ENCODE measurements around the gene HGS. TPM values are rescaled to one million over a fixed set of nuclear protein-coding genes. Genes with fewer than 3 reads are reported as not detected.
"Not testable (repeated sequence)": the region's sequence is repeated elsewhere in the genome, so short reads cannot be mapped to it uniquely, and the experiment has no call there.

Gene HGS
- total RNA-seq, 1 donor from 2014 or later: 109 TPM

DNA sequence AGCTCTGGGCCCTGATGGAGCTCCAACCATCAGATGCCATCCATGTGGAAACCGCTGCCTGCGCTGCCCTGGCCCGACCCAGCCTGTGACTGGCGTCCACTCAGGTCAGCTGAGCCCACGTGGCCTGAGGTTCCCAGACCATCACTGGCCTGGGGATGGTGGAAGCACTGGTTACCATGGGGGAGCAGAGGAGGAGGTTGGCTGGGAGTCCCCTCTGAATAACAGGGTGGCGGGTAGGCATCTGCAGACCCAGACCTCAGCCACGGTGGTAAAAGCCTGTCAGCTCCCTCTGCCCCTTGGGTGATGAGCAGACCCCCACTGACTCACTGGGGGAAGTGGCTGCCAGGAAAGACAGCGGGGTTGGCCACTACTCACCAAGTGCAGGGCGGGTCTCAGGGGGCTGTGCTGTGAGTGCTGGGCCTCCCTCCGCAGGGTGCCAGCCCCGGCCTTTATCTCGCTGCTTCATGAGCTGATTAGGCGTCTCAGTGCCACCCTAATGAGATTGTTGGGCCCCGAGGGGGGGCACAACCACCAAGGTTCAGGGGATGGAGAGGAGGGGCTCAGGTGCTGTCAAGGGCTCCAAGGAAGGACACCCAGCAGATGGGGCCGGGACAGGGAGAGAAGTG, 27.6 kb upstream of the HGS start, which contains the start of gene PDE6G:
Gene PDE6G, minus strand, starts transcription at position 425 of the 626 bp plus-strand sequence. CDS start 3,237 bp downstream, outside the sequence.
- no peak for DNase-seq (ENCODE audit: low spot score)

DNA sequence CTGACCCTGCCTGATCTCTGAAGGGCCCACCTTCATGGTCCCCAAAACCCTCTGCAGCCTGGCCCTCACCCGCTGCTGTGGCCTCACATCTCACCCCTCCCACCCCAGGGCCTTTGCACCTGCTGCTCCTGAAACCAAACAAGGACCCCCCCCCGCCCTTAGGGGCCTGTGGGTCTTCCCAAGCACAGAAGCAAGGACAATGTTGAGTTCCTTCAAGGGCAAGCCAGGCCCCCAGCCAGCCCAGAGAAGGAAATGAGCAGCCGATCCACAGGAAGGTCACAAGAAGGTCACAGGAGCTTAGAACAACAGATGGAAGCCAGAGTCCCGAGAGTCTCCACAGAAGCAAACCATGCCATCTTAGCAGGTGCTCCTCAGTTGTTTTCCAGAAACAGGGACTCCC, 27.0 kb upstream of the HGS start:
- DNase-seq (ENCODE audit: low spot score): no peak

DNA sequence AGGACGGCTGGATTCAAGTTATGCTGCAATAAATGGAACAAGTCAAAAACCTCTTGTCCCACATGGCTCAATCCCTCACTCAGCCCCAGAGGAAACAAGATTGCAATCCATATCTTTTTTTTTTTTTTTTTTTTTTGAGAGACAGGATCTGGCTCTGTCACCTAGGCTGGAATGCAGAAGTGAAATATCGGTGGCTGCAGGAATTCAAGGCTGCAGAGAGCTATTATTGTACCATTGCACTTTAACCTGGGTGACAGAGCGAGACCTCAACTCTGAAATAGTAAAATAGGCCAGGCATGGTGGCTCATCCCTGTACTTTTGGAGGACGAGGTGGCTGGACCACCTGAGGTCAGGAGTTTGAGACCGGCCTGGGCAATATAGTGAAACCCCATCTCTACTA, 24.8 kb upstream of the HGS start:
- DNase-seq (ENCODE audit: low spot score): no peak

DNA sequence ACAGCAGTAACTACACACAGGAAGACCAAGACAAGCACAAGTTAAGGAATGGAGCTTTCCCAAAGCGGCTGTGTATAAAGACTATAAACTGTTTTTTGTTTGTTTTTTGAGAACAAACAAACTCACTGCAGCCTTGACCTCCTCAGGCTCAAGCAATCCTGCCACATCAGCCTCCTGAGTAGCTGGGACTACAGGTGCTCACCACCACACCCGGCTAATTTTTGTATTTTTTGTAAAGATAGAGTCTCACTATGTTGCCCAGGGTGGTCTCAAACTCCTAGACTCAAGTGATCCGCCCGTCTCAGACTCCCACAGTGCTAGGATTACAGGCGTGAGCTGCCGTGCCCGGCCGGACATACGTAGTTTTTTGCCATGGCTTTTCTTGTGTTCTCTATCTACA, 23.4 kb upstream of the HGS start:
- DNase-seq (ENCODE audit: low spot score): no peak

DNA sequence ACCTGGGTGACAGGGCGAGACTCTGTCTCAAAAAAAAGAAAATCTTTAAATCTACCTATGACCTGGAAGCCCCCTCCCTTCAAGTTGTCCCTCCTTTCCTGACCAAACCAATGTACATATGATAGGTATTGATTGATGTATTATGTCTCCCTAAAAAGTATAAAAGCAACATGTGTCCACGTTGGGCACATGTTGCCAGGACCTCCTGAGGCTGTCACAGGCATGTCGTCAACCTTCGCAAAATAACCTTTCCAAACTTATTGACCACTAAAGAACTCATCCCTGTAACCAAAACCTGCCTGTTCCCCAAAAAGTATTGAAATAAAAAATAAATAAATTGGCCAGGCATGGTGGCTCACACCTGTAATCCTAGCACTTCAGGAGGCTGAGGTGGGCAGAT, 21.8 kb upstream of the HGS start:
- no peak for DNase-seq (ENCODE audit: low spot score)

DNA sequence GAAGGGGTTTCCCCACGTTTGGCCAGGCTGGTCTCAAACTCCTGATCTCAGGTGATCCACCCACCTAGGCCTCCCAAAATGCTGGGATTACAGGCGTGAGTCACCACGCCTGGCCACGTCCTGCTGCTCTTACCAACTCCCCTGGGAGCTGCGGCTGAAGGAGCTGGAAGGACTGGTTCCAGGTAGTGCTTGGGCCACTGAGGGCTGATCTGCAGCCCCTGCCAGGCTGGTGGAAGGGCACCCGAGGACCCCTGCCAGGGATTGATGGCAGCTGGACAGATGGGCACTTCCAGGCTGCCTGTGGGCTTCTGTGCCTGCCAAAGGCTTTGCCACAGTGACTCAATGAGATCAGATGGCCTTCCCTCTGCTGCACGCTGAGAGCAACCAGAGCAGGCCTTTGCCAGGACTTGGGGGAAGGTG, 19.8 kb upstream of the HGS start:
- no peak for DNase-seq (ENCODE audit: low spot score)

DNA sequence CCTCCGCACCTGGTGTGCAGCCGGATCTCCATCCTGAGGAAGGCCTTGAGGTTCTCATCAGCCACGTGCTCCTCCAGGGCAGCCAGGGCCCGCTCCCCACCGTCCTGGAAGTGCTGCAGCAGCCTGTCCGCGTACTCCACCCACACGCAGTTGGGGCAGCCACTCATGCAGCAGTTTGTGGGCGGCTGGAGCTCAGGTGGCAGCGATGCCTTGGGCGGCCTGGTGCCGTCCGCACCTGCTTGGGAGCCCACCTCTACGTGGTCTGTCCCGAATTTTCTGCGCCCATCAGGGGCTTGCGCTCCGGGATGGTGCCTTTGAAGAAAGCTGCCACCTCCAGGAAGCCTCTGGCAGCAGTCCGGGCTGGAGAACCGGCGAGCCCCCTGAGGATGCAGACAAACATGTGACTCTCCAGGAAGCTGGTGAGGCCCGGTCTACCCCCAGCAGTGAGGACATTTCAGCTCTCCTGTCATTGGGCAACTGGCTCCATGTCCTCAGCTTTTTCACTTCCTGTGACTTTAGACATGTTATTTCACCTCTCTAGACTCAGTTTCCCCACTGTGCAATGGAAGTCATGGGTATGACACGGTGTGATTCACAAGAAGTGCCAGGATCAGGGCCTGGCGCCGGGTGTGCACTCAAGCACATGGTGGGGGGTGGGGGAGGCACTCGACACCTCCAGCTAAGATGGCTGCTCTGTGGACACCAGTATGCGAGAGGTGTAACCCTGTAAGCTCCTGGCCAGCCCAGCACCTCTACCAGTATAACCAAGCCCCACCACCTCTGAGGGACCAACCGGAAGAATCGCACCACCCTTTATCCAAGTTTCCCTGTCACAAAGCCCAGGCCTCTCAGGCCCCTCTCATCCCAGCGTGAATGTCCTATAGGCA, 18.4 kb upstream of the HGS start:
- no peak for DNase-seq (ENCODE audit: low spot score)

DNA sequence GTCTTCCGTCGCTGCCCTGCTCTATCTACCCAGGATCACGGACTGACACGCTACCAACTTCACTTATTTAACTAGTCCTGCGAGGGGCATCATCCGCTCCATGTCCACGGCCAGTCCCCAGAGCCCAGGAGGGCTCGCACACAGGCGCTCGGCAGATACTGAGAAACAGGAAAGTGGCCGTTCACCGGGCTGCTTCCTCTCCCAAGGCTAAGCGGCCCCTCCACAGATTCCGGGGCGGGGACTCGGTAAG, 17.8 kb upstream of the HGS start:
- no peak for DNase-seq (ENCODE audit: low spot score)

DNA sequence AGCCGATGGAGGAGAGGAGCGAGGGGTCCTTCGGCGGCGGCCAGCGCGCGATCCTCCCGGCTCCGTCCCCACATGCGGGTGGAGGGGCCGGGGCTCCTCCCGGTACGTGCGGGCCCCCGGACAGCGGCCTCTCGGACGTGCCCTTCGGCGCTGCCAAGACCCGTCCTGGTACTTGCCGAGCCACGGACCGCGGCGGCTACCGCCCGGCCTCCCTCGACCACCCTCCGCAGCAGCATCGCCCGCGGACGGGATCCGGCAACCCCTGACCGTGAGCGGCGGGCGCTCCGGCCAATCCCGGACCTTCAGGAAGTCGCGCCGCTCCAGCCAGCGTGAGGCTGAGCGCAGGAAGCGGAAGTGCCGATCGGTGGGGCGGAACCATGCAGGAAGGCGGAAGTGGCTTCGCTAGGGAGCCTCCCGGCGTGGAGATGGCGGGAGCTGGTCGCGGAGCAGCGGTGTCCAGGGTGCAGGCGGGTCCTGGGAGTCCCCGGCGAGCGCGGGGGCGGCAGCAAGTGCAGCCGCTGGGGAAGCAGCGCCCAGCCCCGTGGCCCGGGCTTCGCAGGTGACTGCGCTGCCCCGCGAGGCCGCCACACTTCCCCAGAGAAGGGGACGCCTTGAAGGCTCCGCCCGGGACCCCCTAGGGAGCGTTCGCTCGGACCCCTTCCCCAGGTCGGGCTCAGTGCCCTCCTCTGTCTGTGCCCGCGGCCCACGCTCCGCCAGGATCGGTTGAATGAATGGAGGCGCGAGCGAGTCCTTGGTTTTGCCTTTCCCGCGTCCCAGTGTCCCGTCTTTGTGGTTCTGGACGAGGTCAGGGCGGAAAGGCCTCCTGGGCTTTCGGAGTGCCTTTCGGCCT, 17.2 kb upstream of the HGS start, which contains the start of the genes CCDC137 and OXLD1:
Gene CCDC137, plus strand, starts transcription at position 396 of the 850 bp plus-strand sequence. Its CDS starts 30 bp downstream, at position 426.
Gene OXLD1, minus strand, starts transcription at position 264 of the 850 bp plus-strand sequence. Its CDS starts 28 bp downstream, at position 236.
- peak; percentile 99 for DNase-seq (ENCODE audit: low spot score)

DNA sequence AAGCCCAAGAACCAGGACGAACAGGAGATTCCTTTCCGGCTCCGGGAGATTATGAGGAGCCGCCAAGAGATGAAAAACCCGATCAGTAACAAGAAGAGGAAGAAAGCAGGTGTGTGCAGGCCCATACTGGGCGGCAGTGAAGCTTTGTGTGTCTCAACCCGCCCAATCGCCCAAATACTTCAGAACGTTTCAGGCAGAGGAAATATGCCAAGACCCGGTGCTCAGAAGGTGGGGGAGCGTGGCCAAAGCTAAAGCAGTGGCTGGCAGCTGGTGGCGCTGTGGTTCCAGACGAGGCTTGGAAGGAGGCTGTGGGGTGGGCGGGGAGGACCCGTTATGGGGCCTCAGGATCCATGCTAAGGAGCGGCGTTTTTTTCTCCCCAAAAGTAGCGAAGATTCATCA, 16.1 kb upstream of the HGS start:
- no peak for DNase-seq (ENCODE audit: low spot score)

DNA sequence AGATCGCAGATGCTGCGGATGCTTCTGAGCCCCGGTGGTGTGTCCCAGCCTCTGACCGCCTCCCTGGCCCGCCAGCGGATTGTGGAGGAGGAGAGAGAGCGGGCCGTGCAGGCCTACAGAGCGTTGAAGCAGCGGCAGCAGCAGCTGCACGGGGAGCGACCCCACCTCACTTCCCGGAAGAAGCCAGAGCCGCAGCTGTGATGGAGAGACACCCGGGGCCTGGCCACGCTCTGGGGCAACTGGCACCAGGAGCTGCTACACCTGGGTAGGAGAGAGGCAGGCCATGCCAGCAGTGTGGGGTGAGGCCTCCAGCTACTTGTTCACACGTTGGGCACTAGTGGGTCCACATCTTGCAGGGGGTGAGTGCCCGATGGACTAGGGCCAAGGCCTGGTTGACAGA, 11.3 kb upstream of the HGS start:
- DNase-seq (ENCODE audit: low spot score): no peak

DNA sequence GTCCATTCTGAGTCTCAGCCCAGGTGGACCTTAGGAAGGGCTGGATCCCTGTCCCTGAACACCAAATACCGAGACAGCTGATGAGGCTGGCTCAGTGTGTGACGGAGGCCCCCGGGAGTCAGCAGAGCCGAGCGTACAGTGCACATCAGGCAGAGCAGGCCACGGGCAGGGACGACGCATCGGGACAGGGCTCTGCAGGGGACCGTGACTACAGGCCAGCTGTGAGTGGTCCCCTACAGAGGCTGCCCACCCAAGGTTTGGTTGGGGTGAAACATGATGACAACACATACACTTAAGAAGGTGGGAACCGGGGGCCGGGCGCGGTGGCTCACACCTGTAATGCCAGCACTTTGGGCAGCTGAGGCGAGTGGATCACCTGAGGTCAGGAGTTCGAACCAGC, 10.9 kb upstream of the HGS start:
- no peak for DNase-seq (ENCODE audit: low spot score)

DNA sequence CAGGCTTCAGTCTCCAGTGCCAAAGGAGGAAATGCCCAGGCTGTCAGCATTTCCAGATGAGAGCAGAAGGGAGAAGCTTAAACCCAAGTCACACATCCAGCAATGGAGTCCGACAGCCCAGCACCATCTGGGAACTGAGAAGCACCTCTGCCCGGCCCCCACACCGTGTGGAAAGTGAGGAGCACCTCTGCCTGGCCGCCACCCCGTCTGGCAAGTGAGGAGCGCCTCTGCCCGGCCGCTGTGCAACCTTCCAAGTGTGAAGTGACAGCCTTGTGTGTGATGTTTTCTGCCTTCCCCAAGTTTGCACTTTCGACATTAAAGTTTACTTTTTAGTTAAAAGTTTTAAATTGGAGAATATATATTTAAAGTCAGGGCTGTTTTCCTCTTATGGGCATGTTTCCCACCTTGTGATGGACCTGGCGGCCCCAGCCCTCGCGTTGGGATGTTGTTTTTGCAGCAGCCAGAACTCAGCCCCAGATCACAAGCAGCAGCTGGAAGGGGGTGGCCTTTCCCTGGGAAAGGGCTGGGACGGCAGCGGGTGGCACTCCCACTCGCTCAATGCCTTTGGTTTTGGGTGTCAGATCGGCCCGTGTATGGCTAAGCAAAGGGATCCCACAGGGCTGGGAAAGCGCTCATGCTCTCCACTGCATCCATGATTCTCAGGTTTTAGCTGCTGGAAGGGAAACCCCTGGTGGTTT, 10.1 kb upstream of the HGS start:
- no peak for DNase-seq (ENCODE audit: low spot score)

DNA sequence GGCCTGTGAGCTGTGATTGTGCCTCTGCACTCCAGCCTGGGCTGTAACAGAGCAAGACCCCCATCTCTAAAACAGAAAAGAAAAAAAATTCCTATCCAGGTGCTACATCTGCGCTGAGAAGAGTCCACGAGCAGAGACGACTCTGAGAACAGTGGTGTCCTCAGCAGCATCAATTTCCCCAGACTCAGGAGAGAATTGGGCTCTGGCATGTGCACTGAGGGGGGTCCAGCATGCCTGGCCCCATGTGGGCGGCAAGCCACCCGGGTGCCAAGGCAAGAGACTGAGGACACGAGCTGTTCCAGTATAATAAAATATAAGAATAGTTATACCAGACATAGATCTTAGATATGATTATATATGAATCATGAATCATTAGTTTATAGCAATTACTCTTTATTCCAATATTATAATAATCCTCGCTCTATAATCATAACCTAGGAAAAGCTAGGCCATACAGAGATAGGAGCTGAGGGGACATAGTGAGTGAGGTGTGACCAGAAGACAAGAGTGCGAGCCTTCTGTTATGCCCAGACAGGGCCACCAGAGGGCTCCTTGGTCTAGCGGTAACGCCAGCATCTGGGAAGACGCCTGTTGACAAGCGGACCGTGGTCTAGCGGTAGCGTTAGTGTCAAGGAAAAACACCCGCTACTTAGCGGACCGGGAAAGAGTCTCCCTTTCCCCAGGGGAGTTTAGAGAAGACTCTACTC, 8.1 kb upstream of the HGS start:
- DNase-seq (ENCODE audit: low spot score): not testable (repeated sequence)

DNA sequence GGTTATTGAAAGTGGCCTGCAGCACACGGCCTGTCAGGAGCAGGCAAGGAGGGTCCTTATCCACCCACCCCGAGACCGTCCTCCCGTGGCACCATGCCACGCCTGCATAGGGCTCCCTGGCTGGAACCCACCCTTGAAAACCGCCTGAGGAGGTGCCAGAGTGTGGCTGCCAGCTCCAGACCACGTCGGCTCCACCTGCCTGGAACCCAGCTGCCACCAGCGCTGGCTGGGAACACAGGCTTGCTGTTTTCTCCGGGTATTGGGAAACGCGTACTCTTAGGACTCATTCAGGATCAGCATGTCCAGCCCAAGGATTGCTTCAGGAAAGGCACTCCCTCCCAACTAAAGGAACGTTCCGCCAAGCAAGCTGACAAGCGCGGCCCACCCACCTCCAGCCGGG, 6.9 kb upstream of the HGS start:
- DNase-seq (ENCODE audit: low spot score): no peak

DNA sequence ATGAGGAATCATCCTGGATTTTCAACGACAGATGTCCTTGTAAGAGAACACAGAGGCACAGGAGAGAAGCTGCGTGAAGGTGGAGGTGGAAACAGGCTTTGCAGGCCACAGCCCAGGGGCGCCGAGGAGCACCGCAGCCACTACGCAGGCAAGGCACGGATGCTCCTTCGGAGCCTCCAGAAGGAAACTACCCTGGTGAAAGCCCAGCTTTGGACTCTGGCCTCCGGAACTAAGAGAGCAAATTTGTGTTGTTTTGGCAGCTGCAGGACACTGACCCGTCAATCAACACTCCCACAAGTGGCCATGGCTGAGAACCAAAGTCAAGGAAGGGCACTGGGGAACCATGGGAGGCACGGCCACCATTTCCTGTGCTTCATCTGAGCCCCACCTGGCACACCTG, 3.7 kb upstream of the HGS start:
- no peak for DNase-seq (ENCODE audit: low spot score)

DNA sequence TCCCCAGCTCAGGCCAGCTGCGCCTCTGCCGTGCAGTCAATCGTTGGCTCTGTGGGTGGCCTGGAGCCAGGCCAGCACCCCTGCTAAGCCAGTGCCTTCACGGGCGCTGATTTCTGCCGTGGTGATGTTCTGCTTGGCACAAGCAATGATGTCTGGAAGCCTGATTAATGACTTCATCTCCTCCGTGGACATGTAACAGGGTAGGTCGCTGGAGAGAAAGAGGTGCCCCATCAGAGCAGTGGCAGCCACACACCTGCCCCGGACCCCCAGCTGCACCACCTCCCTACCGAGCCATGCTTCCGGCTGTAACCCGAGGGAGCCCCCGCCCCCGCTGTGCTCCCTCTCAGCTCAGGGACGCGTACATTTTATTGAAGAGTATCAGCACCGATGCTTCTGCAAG, 2.1 kb upstream of the HGS start:
- no peak for DNase-seq (ENCODE audit: low spot score)

DNA sequence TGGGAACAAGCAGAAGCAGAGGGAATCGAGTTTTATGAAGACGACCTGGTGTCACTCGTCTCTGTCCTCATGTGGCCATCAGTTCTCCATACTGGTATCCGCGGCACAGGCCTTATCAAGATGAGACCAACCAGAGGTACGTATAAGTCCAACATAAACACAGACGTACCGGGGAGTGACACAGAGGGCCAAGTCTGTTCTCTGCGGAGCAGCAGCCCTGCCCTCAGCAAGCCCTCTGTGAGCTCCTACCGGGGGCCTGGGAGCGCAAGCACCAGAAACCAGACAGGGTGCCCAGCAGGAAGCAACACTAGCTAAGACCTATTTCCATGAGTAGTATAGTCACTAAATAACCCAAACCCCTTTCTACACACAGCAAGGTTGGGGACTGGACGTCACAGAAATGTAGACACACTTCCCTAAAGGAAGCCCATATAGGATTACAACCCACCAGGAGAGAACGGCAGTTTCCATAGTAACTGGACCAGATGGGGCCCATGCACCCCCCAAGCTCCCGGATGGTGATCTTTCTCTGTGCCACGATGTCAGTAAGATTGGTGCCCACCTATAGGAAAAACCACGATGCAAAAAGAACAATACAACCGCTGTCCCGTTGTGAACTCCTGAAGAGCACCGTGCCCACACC, 1.1 kb upstream of the HGS start:
- DNase-seq (ENCODE audit: low spot score): no peak

DNA sequence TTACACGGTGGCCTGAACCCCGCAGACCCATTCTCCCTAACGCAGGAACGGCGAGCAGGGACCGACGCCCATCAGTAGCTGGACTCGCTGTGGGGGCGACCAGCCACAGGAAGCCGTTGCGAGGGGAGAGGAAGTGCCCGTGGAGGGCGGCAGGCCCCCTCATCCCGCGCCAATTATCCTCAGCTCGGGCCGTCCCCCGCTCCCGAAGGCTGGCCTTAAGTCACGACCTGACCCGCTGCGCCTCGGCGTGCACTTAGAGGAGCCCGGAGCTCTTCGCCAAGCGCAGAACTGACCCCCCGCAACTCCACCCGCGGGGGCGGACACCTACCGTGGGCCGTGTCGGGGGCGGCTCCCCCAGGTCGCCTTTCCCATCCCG, 615 bp upstream of the HGS start:
- no peak for DNase-seq (ENCODE audit: low spot score)

DNA sequence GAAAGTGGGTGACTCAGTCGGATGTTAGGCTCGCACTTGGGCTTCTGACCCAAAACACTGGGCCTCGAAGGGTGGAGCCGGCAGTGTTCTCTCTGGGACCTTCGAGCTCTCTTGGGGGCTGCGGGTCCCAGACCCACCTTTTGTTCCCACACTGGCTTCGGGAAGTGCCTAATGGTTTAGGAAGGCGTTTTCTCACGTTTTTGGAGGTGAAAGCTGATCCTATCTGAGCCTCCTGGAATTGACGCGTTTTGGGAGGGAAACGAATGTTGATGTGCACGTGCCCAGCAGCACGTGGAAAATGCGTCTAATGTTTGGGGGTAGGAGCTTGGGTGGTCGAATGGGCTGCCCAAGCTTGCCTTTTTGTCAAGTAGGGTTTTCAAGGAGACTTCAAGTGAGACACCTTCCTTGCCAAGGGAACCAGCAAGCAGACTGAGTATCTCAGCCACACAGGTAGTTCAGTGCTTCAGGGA, 666 bp downstream of the HGS start:
- DNase-seq (ENCODE audit: low spot score): no peak

All from mesenteric fat pad (tissue), 1 donor.